Keratinocyte (primary cell): ENCODE data around the gene ELP5. TPM values are rescaled to one million over a fixed set of nuclear protein-coding genes. Genes with fewer than 3 reads are reported as not detected.

Source experiments
- DNase-seq: peaks from one replicate; pipeline ENCODE4 v3.0.0-alpha.2; 2011; ENCODE audit warnings: low read depth, missing footprints, low spot score
- FAIRE-seq: peaks from 2 replicates; lab custom pipeline; 2011; peaks lifted over from hg19 to GRCh38; lab: Jason Lieb, UNC
- H2AFZ ChIP-seq: 2 replicates; pipeline ENCODE4 v1.6.0; 2012; ENCODE audit warnings: low read length, control low read depth, inconsistent platforms; ENCODE audit not compliant: control insufficient read depth
- H3K27ac ChIP-seq: 2 replicates; pipeline ENCODE4 v1.5.1; 2011; ENCODE audit warnings: low read length; ENCODE audit not compliant: control insufficient read depth, insufficient read depth
- H3K27me3 ChIP-seq: 3 replicates; pipeline ENCODE4 v1.6.0; 2011; ENCODE audit warnings: low read length; ENCODE audit not compliant: control insufficient read depth, insufficient read depth; ENCODE audit errors: extremely low read depth
- H3K36me3 ChIP-seq, 2 experiments: 2 replicates in 1 of 2; 3 replicates in 1 of 2; pipeline ENCODE4 v1.5.1; 2011; ENCODE audit warnings: low read length in 2 of 2, mild to moderate bottlenecking in 1 of 2; ENCODE audit not compliant: control insufficient read depth in 2 of 2, insufficient read depth in 2 of 2; ENCODE audit errors: extremely low read depth in 1 of 2
- H3K4me1 ChIP-seq: 3 replicates; pipeline ENCODE4 v1.5.1; 2011; ENCODE audit warnings: low read length; ENCODE audit not compliant: control insufficient read depth, insufficient read depth; ENCODE audit errors: extremely low read depth
- H3K4me2 ChIP-seq: 3 replicates; pipeline ENCODE4 v1.6.0; 2011; ENCODE audit warnings: low read depth, low read length; ENCODE audit not compliant: control insufficient read depth, insufficient read depth; ENCODE audit errors: extremely low read depth
- H3K4me3 ChIP-seq, 3 experiments: fragments of 200-600 bp in 1 of 3; sonication (generic) in 1 of 3; 2 replicates in 2 of 3; 3 replicates in 1 of 3; pipeline ENCODE4 v1.5.1; 2011 to 2016; ENCODE audit warnings: low read length in 3 of 3, mild to moderate bottlenecking in 3 of 3, control low read depth in 2 of 3, inconsistent platforms in 1 of 3, low read depth in 1 of 3, mixed read lengths in 1 of 3, mixed run types in 1 of 3, moderate library complexity in 1 of 3; ENCODE audit not compliant: control insufficient read depth in 2 of 3, insufficient read depth in 2 of 3; ENCODE audit errors: extremely low read depth in 1 of 3
- H3K79me2 ChIP-seq: 2 replicates; pipeline ENCODE4 v1.6.0; 2012; ENCODE audit warnings: low read length; ENCODE audit not compliant: control insufficient read depth, insufficient read depth
- H3K9ac ChIP-seq: 3 replicates; pipeline ENCODE4 v1.6.0; 2011; ENCODE audit warnings: low read length; ENCODE audit not compliant: control insufficient read depth, insufficient read depth; ENCODE audit errors: extremely low read depth
- H3K9me1 ChIP-seq: 3 replicates; pipeline ENCODE4 v1.6.0; 2011; ENCODE audit warnings: low read length; ENCODE audit not compliant: control insufficient read depth, insufficient read depth; ENCODE audit errors: extremely low read depth
- H3K9me3 ChIP-seq: 2 replicates; pipeline ENCODE4 v1.5.1; 2012; ENCODE audit warnings: low read depth, low read length; ENCODE audit not compliant: control insufficient read depth
- H4K20me1 ChIP-seq: 3 replicates; pipeline ENCODE4 v1.6.0; 2011; ENCODE audit warnings: low read length; ENCODE audit not compliant: control insufficient read depth, insufficient read depth; ENCODE audit errors: extremely low read depth
- EZH2 ChIP-seq: IDR thresholded peaks from one replicate; pipeline ENCODE4 v1.6.1; 2012; ENCODE audit warnings: inconsistent platforms, mild to moderate bottlenecking, low read length, moderate library complexity
- dilution Hi-C: fragments of 300-500 bp; cut with MboI; formaldehyde crosslinking; loops from one replicate; pipeline ENCODE4 v1.7.0; 2020; ENCODE audit warnings: low sequenced_read_pairs; ENCODE audit not compliant: extremely low pct_ligation_motif_present
- polyA plus RNA-seq, 5 experiments: library from polyadenylated mRNA; depleted of rRNA in 3 of 5; stranded (reverse) in 3 of 5; stranded (forward) in 1 of 5; unstranded in 1 of 5; fragments of >200 nt; gene quantifications; 1 replicate in 1 of 5; 2 replicates in 3 of 5; 3 replicates in 1 of 5; pipeline versions ENCODE4 v1.2.1 to v1.2.3, GENCODE V29; 2011 to 2012; ENCODE audit warnings: missing spikeins in 2 of 5, low read depth in 1 of 5, low replicate concordance in 1 of 5
- TF ChIP-seq, protein P1 (sequence below), 3 experiments: IDR thresholded peaks in 1 of 3; conservative IDR thresholded peaks in 1 of 3; optimal IDR thresholded peaks in 1 of 3; 2 replicates in 2 of 3; 3 replicates in 1 of 3; pipeline versions ENCODE3 to v1.5.1; 2011; ENCODE audit warnings: low read length in 3 of 3, mild to moderate bottlenecking in 3 of 3, moderate library complexity in 2 of 3, control low read depth in 1 of 3, inconsistent platforms in 1 of 3; ENCODE audit not compliant: insufficient read depth in 2 of 3; ENCODE audit errors: extremely low read depth in 1 of 3

ELP5 gene
- polyA plus RNA-seq, 1 donor (not counting 4 experiments of a cell fraction or from before 2014, with no cell fraction given) = 19.4 TPM

DNA sequence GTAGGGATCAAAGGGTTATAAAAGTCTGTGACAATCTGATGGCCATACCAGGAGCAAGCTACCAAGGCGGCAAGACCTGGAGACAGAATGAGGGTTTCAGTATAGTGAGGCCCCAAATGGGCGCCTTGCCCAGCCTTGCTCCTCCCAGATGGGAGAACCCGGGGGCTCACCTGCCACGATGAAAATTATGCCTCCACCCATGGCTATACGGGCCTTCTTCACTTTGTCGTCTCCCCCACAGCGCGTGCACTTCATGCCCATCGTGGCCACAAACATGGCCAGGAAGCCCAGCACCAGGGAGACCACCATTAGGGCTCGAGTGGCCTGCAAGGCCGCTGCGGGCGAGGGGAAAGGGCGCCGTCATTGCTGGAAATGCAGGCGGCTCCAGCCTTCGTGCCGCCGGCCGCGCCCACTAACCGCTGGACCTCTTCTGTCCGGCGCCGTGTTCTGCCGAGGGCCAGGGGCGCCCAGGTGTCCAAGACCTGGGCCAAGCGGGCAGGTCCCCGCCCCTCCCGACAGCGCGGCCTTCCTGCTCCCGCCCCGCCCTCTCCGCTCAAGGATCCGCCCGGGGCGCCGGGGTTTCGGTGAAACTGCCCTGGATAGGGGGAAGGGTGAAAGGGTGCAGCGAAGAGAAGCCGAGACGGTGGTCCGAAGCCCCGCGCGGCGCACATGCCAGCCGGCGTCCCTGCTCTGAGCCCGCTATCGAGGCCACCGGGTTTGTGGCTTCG is 8.8 kb downstream of the ELP5 start:
- no peaks in the 10 kb centered on the region for H3K9me3 ChIP-seq
- no peak for DNase-seq
- peak overlapping the region; percentile 92 for H3K4me2 ChIP-seq
- no peaks in the 10 kb centered on the region for H3K27me3 ChIP-seq
- peaks cover 4 to 31% of the 10 kb centered on the region in 2 experiments for H3K36me3 ChIP-seq
- no peaks in the 10 kb centered on the region for H3K9me1 ChIP-seq
- H3K4me3 ChIP-seq = peak overlapping the region; percentile 41 to 42 (median 41)
- peak overlapping the region; percentile 79 for H2AFZ ChIP-seq
- peak overlapping the region; percentile 74 for H3K9ac ChIP-seq
- no peaks in the 10 kb centered on the region for H4K20me1 ChIP-seq
- no peak for TF ChIP-seq EZH2
- TF ChIP-seq, protein P1, sequence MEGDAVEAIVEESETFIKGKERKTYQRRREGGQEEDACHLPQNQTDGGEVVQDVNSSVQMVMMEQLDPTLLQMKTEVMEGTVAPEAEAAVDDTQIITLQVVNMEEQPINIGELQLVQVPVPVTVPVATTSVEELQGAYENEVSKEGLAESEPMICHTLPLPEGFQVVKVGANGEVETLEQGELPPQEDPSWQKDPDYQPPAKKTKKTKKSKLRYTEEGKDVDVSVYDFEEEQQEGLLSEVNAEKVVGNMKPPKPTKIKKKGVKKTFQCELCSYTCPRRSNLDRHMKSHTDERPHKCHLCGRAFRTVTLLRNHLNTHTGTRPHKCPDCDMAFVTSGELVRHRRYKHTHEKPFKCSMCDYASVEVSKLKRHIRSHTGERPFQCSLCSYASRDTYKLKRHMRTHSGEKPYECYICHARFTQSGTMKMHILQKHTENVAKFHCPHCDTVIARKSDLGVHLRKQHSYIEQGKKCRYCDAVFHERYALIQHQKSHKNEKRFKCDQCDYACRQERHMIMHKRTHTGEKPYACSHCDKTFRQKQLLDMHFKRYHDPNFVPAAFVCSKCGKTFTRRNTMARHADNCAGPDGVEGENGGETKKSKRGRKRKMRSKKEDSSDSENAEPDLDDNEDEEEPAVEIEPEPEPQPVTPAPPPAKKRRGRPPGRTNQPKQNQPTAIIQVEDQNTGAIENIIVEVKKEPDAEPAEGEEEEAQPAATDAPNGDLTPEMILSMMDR (optimal IDR thresholded peaks at IDR 0.05 in 1 of 3, IDR thresholded peaks at IDR 0.05 in 1 of 3, conservative IDR thresholded peaks at IDR 0.05 in 1 of 3; ENCODE audit: extremely low read depth in 1 of 3, insufficient read depth in 2 of 3, low read length in 3 of 3) = no peak
- dilution Hi-C loops = no loop called here
- H3K27ac ChIP-seq = peak overlapping the region; percentile 40
- H3K79me2 ChIP-seq = no peaks in the 10 kb centered on the region
- no peak for FAIRE-seq
- H3K4me1 ChIP-seq = peaks cover 34% of the 10 kb centered on the region

DNA sequence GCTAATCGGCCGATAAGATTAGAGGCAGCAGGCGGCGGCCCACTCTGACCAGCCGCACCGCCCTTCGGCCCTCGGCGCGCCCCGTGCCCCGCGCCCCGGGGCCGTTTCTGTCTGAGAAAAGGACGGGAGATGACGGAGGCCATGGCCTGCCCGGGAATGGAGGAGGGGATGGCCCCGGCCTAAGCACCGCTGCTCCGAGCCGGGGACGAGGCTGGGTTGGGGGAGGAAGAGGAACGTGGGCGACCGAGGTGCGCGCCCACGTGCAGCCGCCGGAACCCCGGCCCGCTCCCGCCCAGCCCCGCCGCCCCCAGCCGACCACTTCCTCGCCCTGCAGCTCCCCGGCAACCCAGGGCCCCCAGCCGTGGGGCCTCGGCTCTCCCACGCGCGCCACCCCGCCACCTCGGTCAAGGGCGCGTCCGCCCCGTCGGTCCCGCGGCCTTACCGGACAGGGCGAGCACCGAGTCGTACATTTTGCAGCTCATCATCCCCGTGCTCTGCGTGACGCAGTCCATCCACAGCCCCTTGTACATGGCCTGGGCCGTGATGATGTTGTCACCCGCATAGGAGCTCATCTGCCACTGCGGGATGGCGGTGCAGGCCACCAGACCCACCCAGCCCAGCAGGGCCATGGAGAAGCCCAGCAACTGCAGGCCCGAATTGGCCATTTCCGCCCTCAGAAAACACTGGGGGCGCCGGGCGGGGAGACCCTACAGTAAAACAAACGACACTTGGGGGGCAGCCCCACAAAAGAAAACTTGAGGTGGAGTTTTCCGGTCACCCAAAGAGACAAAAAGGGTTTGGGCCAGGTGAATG is 9.6 kb downstream of the ELP5 start:
- no peak for FAIRE-seq
- TF ChIP-seq, protein P1 (optimal IDR thresholded peaks at IDR 0.05 in 1 of 3, IDR thresholded peaks at IDR 0.05 in 1 of 3, conservative IDR thresholded peaks at IDR 0.05 in 1 of 3; ENCODE audit: extremely low read depth in 1 of 3, insufficient read depth in 2 of 3, low read length in 3 of 3) = no peak
- TF ChIP-seq EZH2 = no peak
- Histone ChIP-seq H2AFZ (peak overlapping the region; percentile 79), H3K9me3 (no peaks in the 10 kb centered on the region), H3K4me3 (peak overlapping the region; percentile 41 to 42 (median 41)), H4K20me1 (no peaks in the 10 kb centered on the region), H3K27ac (peak overlapping the region; percentile 40), H3K4me1 (peaks cover 34% of the 10 kb centered on the region), H3K9me1 (no peaks in the 10 kb centered on the region), H3K9ac (peak overlapping the region; percentile 74), H3K4me2 (peak overlapping the region; percentile 92), H3K36me3 (peaks cover 3 to 28% of the 10 kb centered on the region in 2 experiments), H3K27me3 (no peaks in the 10 kb centered on the region), H3K79me2 (no peaks in the 10 kb centered on the region)
- no peak for DNase-seq
- dilution Hi-C loops = no loop called here
